CD4-positive, alpha-beta T cell (primary cell): Measurements from ENCODE around the gene GPR32. TPM values are rescaled to one million over a fixed set of nuclear protein-coding genes. Genes with fewer than 3 reads are reported as not detected.

Experiments
- ATAC-seq: fragments of 200-7000 bp; cut with Tn5 transposase; one replicate; pipeline ENCODE4 v1.10.0; 2022; ENCODE audit warnings: mild to moderate bottlenecking; ENCODE audit not compliant: poor library complexity
- CTCF ChIA-PET: fragments of 350-600 bp; sonication (Branson Sonifier 250); formaldehyde crosslinking; loops from one replicate; lab custom pipeline; 2021; ENCODE audit warnings: antibody characterized with exemption, inconsistent platforms; lab: Charles Lee
- POLR2A ChIA-PET: fragments of 350-600 bp; sonication (Branson Sonifier 250); formaldehyde crosslinking; loops from one replicate; lab custom pipeline; 2021; ENCODE audit warnings: antibody characterized with exemption, inconsistent platforms; lab: Charles Lee
- DNase-seq, 14 experiments: peaks; one replicate each; pipeline ENCODE4 v3.0.0-alpha.2; 2013 to 2020; ENCODE audit warnings: mixed read lengths in 2 of 14
- H3K27ac ChIP-seq, 2 donors: one replicate each; pipeline versions ENCODE4 v1.5.1 to v1.7.0; 2013; ENCODE audit warnings: low read length in 2 of 2, low read depth in 1 of 2, mild to moderate bottlenecking in 1 of 2
- H3K27me3 ChIP-seq, 2 experiments: 1 replicate in 1 of 2; 2 replicates in 1 of 2; pipeline versions ENCODE4 v1.6.1 to v1.7.0; 2013; ENCODE audit warnings: low read length in 2 of 2, control low read depth in 1 of 2, mild to moderate bottlenecking in 1 of 2, moderate library complexity in 1 of 2; ENCODE audit not compliant: insufficient read depth in 2 of 2, control insufficient read depth in 1 of 2
- H3K36me3 ChIP-seq: one replicate; pipeline ENCODE4 v1.6.1; 2013; ENCODE audit warnings: low read length, control low read depth; ENCODE audit not compliant: insufficient read depth
- H3K4me1 ChIP-seq: one replicate; pipeline ENCODE4 v1.6.1; 2013; ENCODE audit warnings: low read length, control low read depth; ENCODE audit not compliant: insufficient read depth
- H3K4me3 ChIP-seq: one replicate; pipeline ENCODE4 v1.5.1; 2013; ENCODE audit warnings: mild to moderate bottlenecking, low read length, moderate library complexity
- H3K9me3 ChIP-seq, 2 experiments: 1 replicate in 1 of 2; 2 replicates in 1 of 2; pipeline versions ENCODE4 v1.6.1 to v1.7.0; 2013; ENCODE audit warnings: low read length in 2 of 2, mild to moderate bottlenecking in 2 of 2, control low read depth in 1 of 2, moderate library complexity in 1 of 2; ENCODE audit not compliant: control insufficient read depth in 1 of 2, insufficient read depth in 1 of 2
- H3K27ac Mint-ChIP-seq: one replicate; pipeline ENCODE4 v1.8.0; 2020; ENCODE audit warnings: mixed read lengths
- H3K27me3 Mint-ChIP-seq: one replicate; pipeline ENCODE4 v1.8.0; 2021; ENCODE audit warnings: mixed read lengths
- H3K36me3 Mint-ChIP-seq: one replicate; pipeline ENCODE4 v1.8.0; 2021; ENCODE audit warnings: low read depth, mixed read lengths
- H3K4me1 Mint-ChIP-seq: one replicate; pipeline ENCODE4 v1.8.0; 2021; ENCODE audit warnings: low read depth, mixed read lengths
- H3K4me3 Mint-ChIP-seq: one replicate; pipeline ENCODE4 v1.8.0; 2020; ENCODE audit warnings: mild to moderate bottlenecking, mixed read lengths
- H3K9me3 Mint-ChIP-seq: one replicate; pipeline ENCODE4 v1.8.0; 2020; ENCODE audit warnings: mixed read lengths
- intact Hi-C, 2 experiments: fragments of 100-400 bp; cut with DNase I in 1 of 2; cut with micrococcal nuclease in 1 of 2; formaldehyde crosslinking; loops; one replicate each; pipeline versions ENCODE4 v1.15.1 to v1.9.0; 2023 to 2025; cut with DNase I, micrococcal nuclease
- total RNA-seq, 174 experiments: library from RNA in 2 of 174; stranded (reverse) in 2 of 174; gene quantifications; one replicate each; pipeline ENCODE4 v1.2.3 and lab custom pipeline; 2021 to 2026
- TF ChIP-seq, protein P1 (sequence below): fragments of 200-600 bp; IDR thresholded peaks from one replicate; pipeline ENCODE4 v1.8.0; 2022; ENCODE audit warnings: antibody characterized with exemption, mild to moderate bottlenecking

Gene GPR32
- total RNA-seq, 2 experiments from 2014 or later: not detected

DNA sequence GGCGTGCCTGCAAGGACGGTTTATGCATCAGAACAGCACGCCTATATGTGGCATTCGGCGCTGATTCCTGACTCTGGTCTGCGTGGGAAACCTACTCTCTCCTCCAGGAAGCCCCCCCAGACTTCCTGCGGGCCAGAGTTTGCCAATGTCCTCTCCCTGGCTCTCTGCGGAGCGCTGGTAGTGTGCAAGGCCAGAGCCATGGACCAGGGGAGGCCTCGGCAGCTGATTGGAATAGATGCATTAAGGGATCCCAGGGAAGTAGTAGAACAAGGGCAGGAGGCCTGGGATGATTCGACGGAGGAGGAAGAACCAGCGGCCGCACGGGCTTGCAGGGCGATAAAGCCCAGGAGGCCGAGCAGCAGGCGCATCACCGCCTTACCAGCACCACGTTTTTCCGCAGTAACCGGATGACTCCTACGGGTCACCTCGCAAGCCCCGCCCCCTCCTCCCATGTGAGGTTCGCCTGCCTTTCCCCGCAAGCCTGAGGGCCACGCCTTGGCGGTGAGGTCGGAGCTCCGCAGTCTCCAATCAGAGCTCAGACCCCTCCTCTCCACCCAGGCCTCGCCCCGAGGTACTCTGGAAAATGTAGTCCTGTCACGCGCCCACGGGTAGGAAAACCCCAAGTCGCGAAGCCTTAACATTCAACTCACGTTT is 42.1 kb upstream of the GPR32 start:
- H3K4me3 ChIP-seq: no peak overlapping the region
- ChIA-PET CTCF (no interaction called here), POLR2A (interaction anchor here (0.5 kb wide), 1 partner anchor 562 kb away, joined by 3 read pairs; no protein-coding TSS in a partner anchor)
- no peak overlapping the region for H3K27ac ChIP-seq
- H3K4me3 Mint-ChIP-seq: peak overlapping the region; percentile 51
- peaks cover 40 to 51% of the 10 kb centered on the region in 2 experiments for H3K27me3 ChIP-seq
- DNase-seq (peak in 12 of 14 experiments; percentile 15 to 80 (median 59)), ATAC-seq (peak; percentile 27)
- peaks cover 0 to 45% of the 10 kb centered on the region in 2 experiments for H3K9me3 ChIP-seq
- H3K9me3 Mint-ChIP-seq: no peaks in the 10 kb centered on the region
- H3K4me1 ChIP-seq: peaks cover 34% of the 10 kb centered on the region
- H3K27ac Mint-ChIP-seq: no peak overlapping the region
- H3K36me3 Mint-ChIP-seq: no peaks in the 10 kb centered on the region
- peaks cover 40% of the 10 kb centered on the region for H3K27me3 Mint-ChIP-seq
- peaks cover 16% of the 10 kb centered on the region for H3K4me1 Mint-ChIP-seq
- TF ChIP-seq, protein P1, sequence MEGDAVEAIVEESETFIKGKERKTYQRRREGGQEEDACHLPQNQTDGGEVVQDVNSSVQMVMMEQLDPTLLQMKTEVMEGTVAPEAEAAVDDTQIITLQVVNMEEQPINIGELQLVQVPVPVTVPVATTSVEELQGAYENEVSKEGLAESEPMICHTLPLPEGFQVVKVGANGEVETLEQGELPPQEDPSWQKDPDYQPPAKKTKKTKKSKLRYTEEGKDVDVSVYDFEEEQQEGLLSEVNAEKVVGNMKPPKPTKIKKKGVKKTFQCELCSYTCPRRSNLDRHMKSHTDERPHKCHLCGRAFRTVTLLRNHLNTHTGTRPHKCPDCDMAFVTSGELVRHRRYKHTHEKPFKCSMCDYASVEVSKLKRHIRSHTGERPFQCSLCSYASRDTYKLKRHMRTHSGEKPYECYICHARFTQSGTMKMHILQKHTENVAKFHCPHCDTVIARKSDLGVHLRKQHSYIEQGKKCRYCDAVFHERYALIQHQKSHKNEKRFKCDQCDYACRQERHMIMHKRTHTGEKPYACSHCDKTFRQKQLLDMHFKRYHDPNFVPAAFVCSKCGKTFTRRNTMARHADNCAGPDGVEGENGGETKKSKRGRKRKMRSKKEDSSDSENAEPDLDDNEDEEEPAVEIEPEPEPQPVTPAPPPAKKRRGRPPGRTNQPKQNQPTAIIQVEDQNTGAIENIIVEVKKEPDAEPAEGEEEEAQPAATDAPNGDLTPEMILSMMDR: no peak
- no peaks in the 10 kb centered on the region for H3K36me3 ChIP-seq
- intact Hi-C loops: loop anchor here in 1 of 2 experiments (5.0 to 10.0 kb wide), 2 partner anchors 54 to 393 kb away; no protein-coding TSS in a partner anchor

DNA sequence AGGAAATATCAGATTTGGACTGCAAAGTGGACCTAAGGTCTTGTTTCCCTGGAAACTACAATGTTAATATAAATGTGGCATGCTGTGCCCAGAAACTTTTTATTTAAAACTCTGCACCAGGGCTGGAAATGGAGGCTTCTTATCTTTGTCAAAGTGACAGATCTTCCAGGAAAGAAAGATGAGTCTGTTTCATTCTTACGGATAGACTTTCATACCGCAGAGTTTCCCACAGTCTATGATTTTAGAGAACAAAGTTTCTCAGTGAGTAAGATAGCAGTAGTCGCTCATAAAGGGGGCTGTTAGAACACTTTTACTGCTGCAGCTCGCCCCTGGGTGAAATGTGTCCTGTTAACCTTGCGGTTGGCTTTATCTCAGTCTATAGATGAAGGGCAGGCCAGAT is 40.4 kb upstream of the GPR32 start:
- ATAC-seq (no peak), DNase-seq (no peak)
- Histone ChIP-seq H3K27me3 (peaks cover 30 to 47% of the 10 kb centered on the region in 2 experiments), H3K9me3 (peaks cover 0 to 28% of the 10 kb centered on the region in 2 experiments), H3K4me1 (peaks cover 22% of the 10 kb centered on the region), H3K36me3 (no peaks in the 10 kb centered on the region), H3K4me3 (no peak overlapping the region), H3K27ac (no peak overlapping the region)
- intact Hi-C loops: loop anchor here in 1 of 2 experiments (5.0 to 10.0 kb wide), 2 partner anchors 52 to 395 kb away; no protein-coding TSS in a partner anchor
- POLR2A ChIA-PET: no interaction called here
- no peaks in the 10 kb centered on the region for H3K9me3 Mint-ChIP-seq
- H3K4me1 Mint-ChIP-seq: peaks cover 9% of the 10 kb centered on the region
- CTCF ChIA-PET: no interaction called here
- peaks cover 40% of the 10 kb centered on the region for H3K27me3 Mint-ChIP-seq
- no peaks in the 10 kb centered on the region for H3K36me3 Mint-ChIP-seq
- TF ChIP-seq, protein P1: no peak
- H3K27ac Mint-ChIP-seq: no peak overlapping the region
- H3K4me3 Mint-ChIP-seq: no peak overlapping the region

DNA sequence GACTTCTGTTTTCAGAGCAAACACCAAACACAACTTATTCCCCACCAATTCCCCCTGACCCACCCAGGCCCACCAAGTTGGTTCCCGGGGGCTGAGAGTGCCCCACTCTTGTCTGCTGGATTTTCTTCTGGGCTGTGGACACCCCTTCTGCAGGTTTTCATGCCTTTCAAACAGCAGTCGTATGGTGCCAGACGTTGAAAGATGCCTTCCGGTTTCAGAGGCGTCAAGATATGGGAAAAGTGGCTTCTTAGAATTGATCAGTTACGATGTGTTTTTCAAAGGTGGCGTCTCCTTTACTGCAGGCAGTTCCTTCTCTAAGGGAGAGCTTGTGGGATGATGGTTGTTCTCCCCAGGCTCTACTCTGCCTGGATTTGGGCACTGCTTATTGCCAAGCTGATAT is 34.4 kb upstream of the GPR32 start:
- ChIA-PET POLR2A (no interaction called here), CTCF (no interaction called here)

More for the DNA sequence above, 34.4 kb upstream of the GPR32 start:
- H3K4me3 Mint-ChIP-seq: no peak overlapping the region
- no peaks in the 10 kb centered on the region for H3K4me1 Mint-ChIP-seq
- H3K36me3 Mint-ChIP-seq: no peaks in the 10 kb centered on the region
- intact Hi-C loops: no loop called here
- peaks cover 17 to 25% of the 10 kb centered on the region in 2 experiments for H3K27me3 ChIP-seq
- H3K36me3 ChIP-seq: no peaks in the 10 kb centered on the region
- H3K27ac ChIP-seq: no peak overlapping the region
- H3K27me3 Mint-ChIP-seq: peaks cover 81% of the 10 kb centered on the region
- no peaks in the 10 kb centered on the region for H3K4me1 ChIP-seq
- TF ChIP-seq, protein P1: no peak
- no peak overlapping the region for H3K27ac Mint-ChIP-seq
- DNase-seq (no peak), ATAC-seq (no peak)
- no peaks in the 10 kb centered on the region for H3K9me3 Mint-ChIP-seq
- H3K9me3 ChIP-seq: no peaks in the 10 kb centered on the region
- H3K4me3 ChIP-seq: no peak overlapping the region
